Thymus (tissue), 11 donors: ENCODE results near the gene RET. TPM values are rescaled to one million over a fixed set of nuclear protein-coding genes. Genes with fewer than 3 reads are reported as not detected.
A peak's percentile ranks its signal among the peaks of the same experiment; 100 is the strongest.

Experiments used
- DNase-seq, 9 donors: peaks; one replicate each; pipeline ENCODE4 v3.0.0-alpha.2; 2013; ENCODE audit warnings: low spot score in 9 of 9, low read depth in 6 of 9, missing footprints in 1 of 9
- H3K27ac ChIP-seq, 2 donors: one replicate each; pipeline ENCODE4 v1.5.1; 2013; ENCODE audit warnings: control low read depth in 1 of 2, low read depth in 1 of 2, low read length in 1 of 2, mild to moderate bottlenecking in 1 of 2, moderate library complexity in 1 of 2
- H3K27me3 ChIP-seq, 2 donors: one replicate each; pipeline ENCODE4 v1.5.1; 2013; ENCODE audit warnings: low read length in 1 of 2; ENCODE audit not compliant: control insufficient read depth in 2 of 2, insufficient read depth in 1 of 2
- H3K36me3 ChIP-seq, 2 donors: one replicate each; pipeline ENCODE4 v1.5.1; 2013; ENCODE audit warnings: low read length in 1 of 2, mild to moderate bottlenecking in 1 of 2, moderate library complexity in 1 of 2; ENCODE audit not compliant: control insufficient read depth in 2 of 2, insufficient read depth in 2 of 2
- H3K4me1 ChIP-seq, 2 donors: one replicate each; pipeline ENCODE4 v1.5.1; 2013; ENCODE audit warnings: low read length in 2 of 2; ENCODE audit not compliant: control insufficient read depth in 2 of 2, insufficient read depth in 2 of 2
- H3K4me3 ChIP-seq, 2 donors: one replicate each; pipeline ENCODE4 v1.5.1; 2013; ENCODE audit warnings: low read length in 2 of 2, control low read depth in 1 of 2, mild to moderate bottlenecking in 1 of 2
- H3K9me3 ChIP-seq, 2 donors: one replicate each; pipeline ENCODE4 v1.5.1; 2013; ENCODE audit warnings: low read length in 1 of 2, mild to moderate bottlenecking in 1 of 2; ENCODE audit not compliant: control insufficient read depth in 2 of 2, insufficient read depth in 1 of 2
- WGBS: extraction: QIAGEN DNeasy Blood & Tissue Kit; methylation state at CpG from one replicate; pipeline ENCODE4 v1.1.7; 2013; 5-methylcytosine and 5-hydroxymethylcytosine counted together
- polyA plus RNA-seq: library from polyadenylated mRNA; stranded (reverse); fragments of 200-250 nt; gene quantifications from one replicate; pipeline ENCODE4 v1.2.3, GENCODE V29; 2013
- total RNA-seq: library from RNA; stranded (reverse); fragments of 120-200 nt; gene quantifications from one replicate; pipeline ENCODE4 v1.2.4, GENCODE V29; 2013
- donor health status: healthy.

RET gene
- total and polyA plus RNA-seq, 2 donors = 0.33 to 0.37 TPM

DNA sequence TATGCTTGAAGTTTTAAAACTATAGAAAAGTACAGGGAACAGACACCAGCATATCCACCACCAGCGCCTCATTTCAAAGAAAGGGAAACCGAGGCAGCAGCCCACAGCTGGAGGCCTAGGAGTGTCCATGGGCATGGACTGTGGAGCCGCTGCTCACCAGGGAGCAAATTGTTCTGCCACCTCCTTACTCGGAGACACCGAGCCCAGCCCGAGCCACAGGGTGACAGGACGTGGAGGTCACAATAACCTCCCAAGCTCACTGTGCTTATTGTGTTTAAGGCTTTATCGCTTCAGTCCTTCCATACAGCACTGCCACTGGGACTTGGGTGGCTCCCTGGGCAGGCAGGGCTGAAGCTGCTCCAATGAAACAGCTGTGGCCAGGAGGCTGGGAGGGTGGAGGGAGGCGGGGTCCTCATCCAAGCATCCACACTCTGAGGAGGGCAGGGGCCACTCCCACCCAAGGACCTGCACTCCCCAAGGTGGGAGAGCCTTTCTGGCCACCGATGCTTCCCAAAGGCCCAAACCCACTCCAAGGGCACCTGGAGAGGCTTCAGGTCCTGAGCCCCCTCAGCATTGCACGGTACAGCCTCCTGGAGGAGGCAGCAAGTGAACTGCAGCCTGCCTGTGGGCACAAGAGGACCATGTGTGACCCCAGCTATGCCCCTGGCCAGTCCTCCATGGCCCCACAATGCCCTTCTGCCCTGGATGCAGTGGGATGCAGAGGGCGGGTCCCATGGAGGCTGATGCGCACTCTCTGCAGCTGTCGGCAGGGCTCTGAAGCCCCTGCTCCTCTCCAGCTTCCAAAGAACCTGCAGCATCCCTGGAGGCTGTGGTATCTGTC, 38.7 kb upstream of the RET start:
- H3K27ac ChIP-seq = no peak overlapping the region
- H3K4me1 ChIP-seq = no peaks in the 10 kb centered on the region
- H3K36me3 ChIP-seq = no peaks in the 10 kb centered on the region
- H3K9me3 ChIP-seq = peaks cover 0 to 1% of the 10 kb centered on the region in 2 donors
- DNase-seq = no peak
- 94% methylated on average over 14 of the region's 14 CpGs for WGBS
- no peak overlapping the region for H3K4me3 ChIP-seq
- no peaks in the 10 kb centered on the region for H3K27me3 ChIP-seq

DNA sequence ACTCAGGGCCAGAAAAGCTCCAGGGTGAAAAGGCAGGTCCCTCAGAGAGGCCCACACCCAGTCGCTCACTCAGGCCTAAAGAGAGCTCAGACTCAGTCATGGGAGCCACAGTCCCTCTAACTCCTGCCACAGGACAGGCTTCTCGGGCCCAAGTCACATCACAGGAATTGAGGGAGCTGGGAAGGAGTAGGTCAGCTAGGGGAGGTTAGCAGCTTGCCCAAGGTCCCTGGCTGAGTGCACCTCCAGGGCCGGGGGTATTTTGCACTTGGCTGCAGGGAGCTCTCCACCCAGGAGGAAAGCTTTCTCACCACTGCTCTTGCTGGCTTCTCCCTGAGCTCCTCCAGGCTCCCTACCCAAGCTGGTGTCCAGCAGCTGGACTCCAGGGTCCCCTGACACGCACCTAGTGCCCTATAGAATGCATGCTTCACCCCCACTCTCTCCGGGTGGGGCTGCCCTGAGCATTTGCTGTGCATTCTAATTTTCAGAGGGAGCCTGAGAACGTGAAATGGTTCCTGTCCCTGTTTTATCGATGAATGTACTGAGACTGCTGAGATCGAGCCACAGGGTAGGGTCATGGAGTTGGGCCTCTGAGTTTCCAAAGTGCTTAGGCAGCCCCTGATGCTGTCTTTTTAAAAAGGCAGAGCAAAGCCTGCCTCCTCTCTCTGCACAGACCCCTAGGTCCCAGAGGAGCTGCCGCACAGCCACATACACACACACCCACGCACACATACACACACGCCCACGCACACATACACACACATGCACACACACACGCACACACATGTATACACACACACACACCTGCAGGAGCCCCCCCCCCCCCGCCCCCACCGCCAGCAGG, 37.9 kb upstream of the RET start:
- H3K9me3 ChIP-seq = peaks cover 0 to 1% of the 10 kb centered on the region in 2 donors
- WGBS = 96% methylated on average over 15 of the region's 15 CpGs
- no peak overlapping the region for H3K4me3 ChIP-seq
- H3K4me1 ChIP-seq = peaks cover 0 to 4% of the 10 kb centered on the region in 2 donors
- H3K27ac ChIP-seq = no peak overlapping the region
- no peaks in the 10 kb centered on the region for H3K27me3 ChIP-seq
- H3K36me3 ChIP-seq = no peaks in the 10 kb centered on the region
- no peak for DNase-seq

- Histone ChIP-seq H3K27ac (no peak overlapping the region), H3K4me1 (peaks cover 0 to 8% of the 10 kb centered on the region in 2 donors), H3K9me3 (peaks cover 0 to 1% of the 10 kb centered on the region in 2 donors), H3K4me3 (no peak overlapping the region), H3K27me3 (no peaks in the 10 kb centered on the region), H3K36me3 (no peaks in the 10 kb centered on the region)
- peak in 3 of 9 donors; percentile 9 to 25 (median 12) for DNase-seq
- WGBS = 95% methylated on average over 21 of the region's 21 CpGs
Observed at GRCh38 chr10:43039624-43040481, 37.0 kb upstream of the RET start.

- DNase-seq = no peak
- Histone ChIP-seq H3K27me3 (no peaks in the 10 kb centered on the region), H3K4me1 (peaks cover 0 to 8% of the 10 kb centered on the region in 2 donors), H3K36me3 (no peaks in the 10 kb centered on the region), H3K4me3 (no peak overlapping the region), H3K9me3 (peaks cover 0 to 1% of the 10 kb centered on the region in 2 donors), H3K27ac (no peak overlapping the region)
- WGBS = 97% methylated on average over 6 of the region's 6 CpGs
Observed at GRCh38 chr10:43040482-43041256, 36.2 kb upstream of the RET start.

DNA sequence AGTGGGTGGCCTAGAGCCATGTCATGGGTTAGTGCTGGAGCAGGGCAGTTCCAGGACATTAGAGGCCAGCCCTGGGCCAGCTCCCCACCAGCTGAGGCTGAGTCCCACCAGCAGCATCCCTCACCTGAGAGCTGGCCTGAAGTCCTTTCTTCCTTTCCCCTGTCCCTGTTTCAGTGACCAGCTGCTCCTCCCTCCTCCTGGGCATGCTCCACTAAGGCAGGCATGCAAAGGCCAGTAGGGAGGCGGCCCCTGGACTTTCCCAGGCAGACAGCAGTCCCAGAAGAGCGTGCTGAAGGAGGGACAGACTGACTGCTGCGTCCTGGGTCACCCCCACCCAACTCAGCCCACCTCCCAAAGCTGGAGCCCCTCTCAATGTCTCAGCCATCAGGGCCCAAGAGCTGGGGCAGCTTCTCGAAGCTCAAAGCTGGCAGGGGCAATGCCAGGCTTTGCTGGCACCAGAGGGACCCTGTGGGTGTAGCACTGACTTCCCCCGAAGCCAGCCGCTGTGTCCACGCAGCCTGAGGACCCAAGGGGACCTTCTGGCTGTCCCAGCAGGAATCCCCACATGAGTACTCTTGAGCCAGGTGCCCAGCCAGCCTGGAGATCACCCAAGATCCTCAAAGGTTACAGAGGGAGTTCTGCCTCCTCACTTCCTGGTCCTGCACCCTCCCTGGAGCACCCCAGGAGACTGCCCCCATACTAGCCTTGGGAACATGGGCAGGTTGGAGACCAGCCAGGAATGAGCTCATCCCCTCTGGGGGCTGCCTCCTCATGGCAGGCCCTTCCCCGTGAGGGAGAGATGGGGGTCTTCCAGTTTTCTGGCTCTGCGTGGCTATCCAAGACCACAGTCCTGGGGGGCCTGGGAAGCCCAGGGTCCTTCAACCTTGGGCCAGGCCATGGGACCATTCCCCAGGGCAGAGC, 35.2 kb upstream of the RET start:
- Histone ChIP-seq H3K4me1 (peaks cover 0 to 8% of the 10 kb centered on the region in 2 donors), H3K36me3 (no peaks in the 10 kb centered on the region), H3K9me3 (peaks cover 0 to 1% of the 10 kb centered on the region in 2 donors), H3K4me3 (no peak overlapping the region), H3K27ac (no peak overlapping the region), H3K27me3 (no peaks in the 10 kb centered on the region)
- DNase-seq = no peak
- WGBS = 93% methylated on average over 9 of the region's 9 CpGs

- H3K9me3 ChIP-seq = peaks cover 0 to 1% of the 10 kb centered on the region in 2 donors
- H3K4me3 ChIP-seq = no peak overlapping the region
- 93% methylated on average over 12 of the region's 12 CpGs for WGBS
- no peaks in the 10 kb centered on the region for H3K36me3 ChIP-seq
- DNase-seq = no peak
- peaks cover 0 to 8% of the 10 kb centered on the region in 2 donors for H3K4me1 ChIP-seq
- no peaks in the 10 kb centered on the region for H3K27me3 ChIP-seq
- no peak overlapping the region for H3K27ac ChIP-seq
Observed at GRCh38 chr10:43042503-43043341, 34.1 kb upstream of the RET start.

DNA sequence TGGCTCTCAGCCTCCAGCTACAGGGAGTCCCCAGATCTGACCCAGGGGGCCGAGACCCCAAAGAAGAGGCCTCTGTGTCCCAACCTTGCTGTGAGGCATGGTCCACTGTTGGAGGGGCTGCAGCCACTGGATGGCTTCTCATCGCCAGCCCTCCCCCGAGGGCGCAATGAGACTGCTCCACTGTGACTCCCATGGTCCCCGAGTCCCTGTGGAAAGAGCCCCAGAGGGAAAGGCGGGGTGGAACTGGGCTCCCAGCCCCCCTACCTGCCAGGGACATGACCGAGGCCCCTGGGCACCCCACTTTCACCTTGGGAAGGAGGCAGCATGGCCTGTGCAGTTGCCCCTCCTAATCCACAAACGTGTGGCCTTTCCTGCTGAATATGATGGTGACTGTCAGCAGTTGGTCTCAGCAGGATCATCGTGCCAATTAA, 33.5 kb upstream of the RET start:
- Histone ChIP-seq H3K27me3 (no peaks in the 10 kb centered on the region), H3K4me3 (no peak overlapping the region), H3K27ac (no peak overlapping the region), H3K4me1 (peaks cover 0 to 8% of the 10 kb centered on the region in 2 donors), H3K9me3 (peaks cover 0 to 1% of the 10 kb centered on the region in 2 donors), H3K36me3 (no peaks in the 10 kb centered on the region)
- DNase-seq = no peak
- WGBS = 97% methylated on average over 9 of the region's 9 CpGs
